ENCODE data around the gene GBP4. TPM values are rescaled to one million over a fixed set of nuclear protein-coding genes. Genes with fewer than 3 reads are reported as not detected.

Gene GBP4
- total and polyA plus RNA-seq, 9 donors = 2.7 to 5.9 (median 3.3) TPM

DNA sequence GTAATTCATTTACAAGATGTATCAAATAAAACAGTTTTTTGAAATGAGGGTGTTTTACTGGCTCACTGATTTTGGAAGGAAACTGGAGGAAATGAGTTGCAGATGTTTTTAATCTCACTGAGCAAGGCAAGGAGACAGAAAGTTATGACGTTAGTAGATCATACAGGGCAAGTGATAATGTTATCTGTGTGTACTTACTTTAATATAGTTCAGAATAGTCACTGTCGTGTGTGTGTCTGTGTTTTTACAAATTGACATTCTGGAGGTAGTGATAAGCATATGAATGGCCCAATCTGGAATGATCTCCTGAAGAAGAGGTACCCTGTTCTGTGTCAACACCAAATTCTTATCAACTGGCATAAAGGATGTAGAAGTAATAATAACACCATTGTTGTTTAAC lies 1.9 kb upstream of the GBP4 start:
- no peak overlapping the region for H3K4me3 ChIP-seq (ENCODE audit: low read length)
- H3K9me3 ChIP-seq (replicated peaks; ENCODE audit: control insufficient read depth, low read depth, low read length) = peaks cover 5% of the 10 kb centered on the region
- H3K36me3 ChIP-seq (ENCODE audit: control insufficient read depth, insufficient read depth, low read length) = no peaks in the 10 kb centered on the region
- no peaks in the 10 kb centered on the region for H3K27me3 ChIP-seq (ENCODE audit: control insufficient read depth, insufficient read depth, low read length)
- H3K4me1 ChIP-seq (ENCODE audit: control insufficient read depth, insufficient read depth, low read length) = no peaks in the 10 kb centered on the region
- no CpG with 5 or more reads among the region's 2 CpGs for WGBS (ENCODE audit: insufficient coverage)
- peak overlapping the region; percentile 23 for H3K27ac ChIP-seq (ENCODE audit: low read length)
- DNase-seq = peak; percentile 54

- no peak for DNase-seq
- no peak overlapping the region for H3K4me3 ChIP-seq (ENCODE audit: low read length)
- no peak overlapping the region for H3K27ac ChIP-seq (ENCODE audit: low read length)
- no peaks in the 10 kb centered on the region for H3K36me3 ChIP-seq (ENCODE audit: control insufficient read depth, insufficient read depth, low read length)
- H3K27me3 ChIP-seq (ENCODE audit: control insufficient read depth, insufficient read depth, low read length) = no peaks in the 10 kb centered on the region
- WGBS (ENCODE audit: insufficient coverage) = no CpG with 5 or more reads among the region's 1 CpG
- no peaks in the 10 kb centered on the region for H3K4me1 ChIP-seq (ENCODE audit: control insufficient read depth, insufficient read depth, low read length)
- no peaks in the 10 kb centered on the region for H3K9me3 ChIP-seq (replicated peaks; ENCODE audit: control insufficient read depth, low read depth, low read length)
Observed at GRCh38 chr1:89199525-89200031, 836 bp upstream of the GBP4 start.

GRCh38 chr1:89198081-89198480 lies 661 bp downstream of the GBP4 start:
- Histone ChIP-seq H3K4me1 (ENCODE audit: control insufficient read depth, insufficient read depth, low read length) (no peaks in the 10 kb centered on the region), H3K36me3 (ENCODE audit: control insufficient read depth, insufficient read depth, low read length) (no peaks in the 10 kb centered on the region), H3K9me3 (replicated peaks; ENCODE audit: control insufficient read depth, low read depth, low read length) (no peaks in the 10 kb centered on the region), H3K4me3 (ENCODE audit: low read length) (peak overlapping the region; percentile 44), H3K27ac (ENCODE audit: low read length) (peak overlapping the region; percentile 62), H3K27me3 (ENCODE audit: control insufficient read depth, insufficient read depth, low read length) (no peaks in the 10 kb centered on the region)
- DNase-seq = no peak
- 21% methylated on average over 8 of the region's 8 CpGs for WGBS (ENCODE audit: insufficient coverage)

- no peaks in the 10 kb centered on the region for H3K4me1 ChIP-seq (ENCODE audit: control insufficient read depth, insufficient read depth, low read length)
- no peak overlapping the region for H3K27ac ChIP-seq (ENCODE audit: low read length)
- WGBS (ENCODE audit: insufficient coverage) = no CpG with 5 or more reads among the region's 3 CpGs
- no peak overlapping the region for H3K4me3 ChIP-seq (ENCODE audit: low read length)
- no peaks in the 10 kb centered on the region for H3K27me3 ChIP-seq (ENCODE audit: control insufficient read depth, insufficient read depth, low read length)
- H3K9me3 ChIP-seq (replicated peaks; ENCODE audit: control insufficient read depth, low read depth, low read length) = no peaks in the 10 kb centered on the region
- DNase-seq = no peak
- H3K36me3 ChIP-seq (ENCODE audit: control insufficient read depth, insufficient read depth, low read length) = no peaks in the 10 kb centered on the region
Observed at GRCh38 chr1:89195476-89195875, 3.3 kb downstream of the GBP4 start.

GRCh38 chr1:89191314-89191713 lies 7.4 kb downstream of the GBP4 start:
- H3K27ac ChIP-seq (ENCODE audit: low read length) = no peak overlapping the region

GRCh38 chr1:89190017-89190416 lies 8.7 kb downstream of the GBP4 start:
- Histone ChIP-seq H3K27ac (ENCODE audit: low read length) (no peak overlapping the region), H3K36me3 (ENCODE audit: control insufficient read depth, insufficient read depth, low read length) (no peaks in the 10 kb centered on the region), H3K4me1 (ENCODE audit: control insufficient read depth, insufficient read depth, low read length) (no peaks in the 10 kb centered on the region), H3K9me3 (replicated peaks; ENCODE audit: control insufficient read depth, low read depth, low read length) (no peaks in the 10 kb centered on the region), H3K27me3 (ENCODE audit: control insufficient read depth, insufficient read depth, low read length) (no peaks in the 10 kb centered on the region), H3K4me3 (ENCODE audit: low read length) (no peak overlapping the region)
- DNase-seq = no peak
- WGBS (ENCODE audit: insufficient coverage) = 68% methylated on average over 4 of the region's 4 CpGs

More at GRCh38 chr1:89191314-89191713, 7.4 kb downstream of the GBP4 start:
- Histone ChIP-seq H3K4me3 (ENCODE audit: low read length) (no peak overlapping the region), H3K4me1 (ENCODE audit: control insufficient read depth, insufficient read depth, low read length) (no peaks in the 10 kb centered on the region), H3K9me3 (replicated peaks; ENCODE audit: control insufficient read depth, low read depth, low read length) (no peaks in the 10 kb centered on the region), H3K27me3 (ENCODE audit: control insufficient read depth, insufficient read depth, low read length) (no peaks in the 10 kb centered on the region), H3K36me3 (ENCODE audit: control insufficient read depth, insufficient read depth, low read length) (no peaks in the 10 kb centered on the region)
- DNase-seq = peak; percentile 24
- WGBS (ENCODE audit: insufficient coverage) = 61% methylated on average over 2 of the region's 5 CpGs

DNA sequence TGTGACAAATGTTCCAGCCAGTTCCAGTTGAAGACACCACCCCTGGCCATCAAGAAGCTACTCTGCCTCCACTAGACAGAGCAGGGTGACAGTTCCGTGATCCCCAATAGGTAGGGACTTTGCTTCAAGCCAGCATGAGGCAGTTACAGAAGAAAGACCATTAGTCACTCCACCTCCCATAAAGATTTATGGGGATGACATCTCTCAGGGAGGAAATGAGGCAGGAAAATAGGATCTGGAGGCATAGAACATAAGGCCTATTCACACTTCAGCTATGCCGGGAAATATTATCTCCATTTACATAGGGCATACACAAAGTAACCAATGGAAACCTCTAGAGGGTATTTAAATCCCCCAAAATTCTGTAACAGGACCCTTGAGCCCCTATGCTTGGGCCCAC lies 19.4 kb downstream of the GBP4 start:
- 57% methylated on average over 1 of the region's 2 CpGs for WGBS (ENCODE audit: insufficient coverage)
- Histone ChIP-seq H3K4me1 (ENCODE audit: control insufficient read depth, insufficient read depth, low read length) (no peaks in the 10 kb centered on the region), H3K36me3 (ENCODE audit: control insufficient read depth, insufficient read depth, low read length) (peaks cover 3% of the 10 kb centered on the region), H3K27ac (ENCODE audit: low read length) (no peak overlapping the region), H3K4me3 (ENCODE audit: low read length) (no peak overlapping the region), H3K27me3 (ENCODE audit: control insufficient read depth, insufficient read depth, low read length) (no peaks in the 10 kb centered on the region), H3K9me3 (replicated peaks; ENCODE audit: control insufficient read depth, low read depth, low read length) (peaks cover 2% of the 10 kb centered on the region)
- DNase-seq = no peak

DNA sequence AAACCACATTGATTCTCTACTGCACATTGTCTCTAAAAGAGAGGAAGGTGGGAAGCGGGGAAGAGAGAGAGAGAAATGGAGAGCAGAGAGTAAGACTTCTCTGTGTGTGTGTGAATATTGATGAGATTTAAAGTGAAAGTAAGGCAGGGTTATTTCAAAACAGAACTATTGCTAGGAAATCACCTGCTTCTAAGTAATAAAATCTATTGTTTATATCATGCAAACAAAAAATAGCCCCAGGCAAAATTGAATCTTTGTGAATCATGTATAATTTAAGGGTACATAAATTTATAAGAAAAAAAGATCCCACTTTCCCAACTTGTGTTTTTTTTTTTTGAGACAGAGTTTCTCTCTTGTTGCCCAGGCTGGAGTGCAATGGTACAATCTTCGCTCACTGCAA lies 21.8 kb downstream of the GBP4 start:
- no peak for DNase-seq
- Histone ChIP-seq H3K27me3 (ENCODE audit: control insufficient read depth, insufficient read depth, low read length) (no peaks in the 10 kb centered on the region), H3K27ac (ENCODE audit: low read length) (no peak overlapping the region), H3K4me1 (ENCODE audit: control insufficient read depth, insufficient read depth, low read length) (no peaks in the 10 kb centered on the region), H3K4me3 (ENCODE audit: low read length) (no peak overlapping the region), H3K36me3 (ENCODE audit: control insufficient read depth, insufficient read depth, low read length) (no peaks in the 10 kb centered on the region), H3K9me3 (replicated peaks; ENCODE audit: control insufficient read depth, low read depth, low read length) (no peaks in the 10 kb centered on the region)
- no CpG with 5 or more reads among the region's 2 CpGs for WGBS (ENCODE audit: insufficient coverage)

- no peaks in the 10 kb centered on the region for H3K27me3 ChIP-seq (ENCODE audit: control insufficient read depth, insufficient read depth, low read length)
- H3K36me3 ChIP-seq (ENCODE audit: control insufficient read depth, insufficient read depth, low read length) = no peaks in the 10 kb centered on the region
- H3K4me1 ChIP-seq (ENCODE audit: control insufficient read depth, insufficient read depth, low read length) = no peaks in the 10 kb centered on the region
- no peak within 1 kb of the TSS for H3K27ac ChIP-seq (ENCODE audit: low read length)
- DNase-seq = no peak
- no peak within 1 kb of the TSS for H3K4me3 ChIP-seq (ENCODE audit: low read length)
- H3K9me3 ChIP-seq (replicated peaks; ENCODE audit: control insufficient read depth, low read depth, low read length) = no peaks in the 10 kb centered on the region
Observed at GRCh38 chr1:89175601-89176256, 23.0 kb downstream of the GBP4 start, which contains the start of gene GBP7. GBP7 (minus strand) TSS chr1:89176003; CDS start chr1:89171935, 4,068 bp downstream.

GRCh38 chr1:89174491-89174890 lies 24.3 kb downstream of the GBP4 start:
- no peaks in the 10 kb centered on the region for H3K9me3 ChIP-seq (replicated peaks; ENCODE audit: control insufficient read depth, low read depth, low read length)
- H3K36me3 ChIP-seq (ENCODE audit: control insufficient read depth, insufficient read depth, low read length) = no peaks in the 10 kb centered on the region
- no peaks in the 10 kb centered on the region for H3K4me1 ChIP-seq (ENCODE audit: control insufficient read depth, insufficient read depth, low read length)
- WGBS (ENCODE audit: insufficient coverage) = no CpG with 5 or more reads among the region's 3 CpGs
- H3K4me3 ChIP-seq (ENCODE audit: low read length) = no peak overlapping the region
- no peaks in the 10 kb centered on the region for H3K27me3 ChIP-seq (ENCODE audit: control insufficient read depth, insufficient read depth, low read length)
- H3K27ac ChIP-seq (ENCODE audit: low read length) = no peak overlapping the region
- no peak for DNase-seq
